Glutamatergic neuron (in vitro differentiated cells): ENCODE results near the gene SYNE2. TPM values are rescaled to one million over a fixed set of nuclear protein-coding genes. Genes with fewer than 3 reads are reported as not detected.

Source experiments
- DNase-seq: peaks from one replicate; pipeline ENCODE4 v3.0.0; 2022
- H3K27ac Mint-ChIP-seq: one replicate; pipeline ENCODE4 v1.8.0; 2020; ENCODE audit warnings: mild to moderate bottlenecking, mixed read lengths, inconsistent platforms; ENCODE audit not compliant: unreplicated experiment
- H3K27me3 Mint-ChIP-seq: one replicate; pipeline ENCODE4 v1.8.0; 2020; ENCODE audit warnings: mild to moderate bottlenecking, moderate library complexity, mixed read lengths, inconsistent platforms; ENCODE audit not compliant: unreplicated experiment
- H3K36me3 Mint-ChIP-seq: one replicate; pipeline ENCODE4 v1.8.0; 2020; ENCODE audit warnings: mild to moderate bottlenecking, mixed read lengths, inconsistent platforms; ENCODE audit not compliant: unreplicated experiment
- H3K4me1 Mint-ChIP-seq: one replicate; pipeline ENCODE4 v1.8.0; 2020; ENCODE audit warnings: mild to moderate bottlenecking, low read depth, mixed read lengths, inconsistent platforms; ENCODE audit not compliant: unreplicated experiment
- H3K4me3 Mint-ChIP-seq: one replicate; pipeline ENCODE4 v1.8.0; 2020; ENCODE audit warnings: mild to moderate bottlenecking, mixed read lengths, inconsistent platforms; ENCODE audit not compliant: unreplicated experiment
- H3K9me3 Mint-ChIP-seq: one replicate; pipeline ENCODE4 v1.8.0; 2020; ENCODE audit warnings: mild to moderate bottlenecking, moderate library complexity, mixed read lengths, inconsistent platforms; ENCODE audit not compliant: unreplicated experiment
- CTCF ChIP-seq: fragments of 200-600 bp; sonication (generic); IDR thresholded peaks from one replicate; pipeline ENCODE4 v1.5.0; 2021; ENCODE audit not compliant: partially characterized antibody, unreplicated experiment
- total RNA-seq: library from RNA; stranded (reverse); fragmentation: NEBNext Ultra II Directional; extraction: Animal tissue kit (Norgen Biotek cat#: 25700); gene quantifications from one replicate; pipeline ENCODE4 v1.2.1, GENCODE V29; 2021; ENCODE audit not compliant: unreplicated experiment

SYNE2 gene
- total RNA-seq, 1 donor from 2014 or later, result 81.7 TPM

GRCh38 chr14:64221391-64222003, 368.7 kb downstream of the SYNE2 start:
- no peak for DNase-seq
- no peak for TF ChIP-seq CTCF
- H3K27ac Mint-ChIP-seq, result no peak overlapping the region
- no peaks in the 10 kb centered on the region for H3K27me3 Mint-ChIP-seq
- no peaks in the 10 kb centered on the region for H3K36me3 Mint-ChIP-seq
- no peak overlapping the region for H3K4me3 Mint-ChIP-seq
- no peaks in the 10 kb centered on the region for H3K4me1 Mint-ChIP-seq
- H3K9me3 Mint-ChIP-seq, result peaks cover 4% of the 10 kb centered on the region

- Mint-ChIP-seq H3K36me3 (no peaks in the 10 kb centered on the region), H3K27ac (no peak overlapping the region), H3K4me3 (no peak overlapping the region), H3K27me3 (no peaks in the 10 kb centered on the region), H3K9me3 (peaks cover 1% of the 10 kb centered on the region), H3K4me1 (peaks cover 4% of the 10 kb centered on the region)
- DNase-seq, result no peak
- no peak for TF ChIP-seq CTCF
Observed at GRCh38 chr14:64225151-64225757, 372.4 kb downstream of the SYNE2 start.

- DNase-seq, result no peak
- no peak overlapping the region for H3K4me3 Mint-ChIP-seq
- no peaks in the 10 kb centered on the region for H3K9me3 Mint-ChIP-seq
- H3K27ac Mint-ChIP-seq, result no peak overlapping the region
- no peaks in the 10 kb centered on the region for H3K36me3 Mint-ChIP-seq
- no peaks in the 10 kb centered on the region for H3K27me3 Mint-ChIP-seq
- no peak for TF ChIP-seq CTCF
- peaks cover 4% of the 10 kb centered on the region for H3K4me1 Mint-ChIP-seq
Observed at GRCh38 chr14:64227856-64228255, 375.1 kb downstream of the SYNE2 start.

- Mint-ChIP-seq H3K36me3 (no peaks in the 10 kb centered on the region), H3K27ac (no peak overlapping the region), H3K4me3 (no peak overlapping the region), H3K4me1 (peaks cover 4% of the 10 kb centered on the region), H3K9me3 (no peaks in the 10 kb centered on the region), H3K27me3 (peaks cover 5% of the 10 kb centered on the region)
- TF ChIP-seq CTCF, result no peak
- no peak for DNase-seq
Observed at GRCh38 chr14:64229489-64229888, 376.7 kb downstream of the SYNE2 start.

GRCh38 chr14:64232095-64232838, 379.5 kb downstream of the SYNE2 start:
- Mint-ChIP-seq H3K9me3 (peaks cover 5% of the 10 kb centered on the region), H3K27ac (no peak overlapping the region), H3K27me3 (peaks cover 8% of the 10 kb centered on the region), H3K4me3 (no peak overlapping the region), H3K36me3 (no peaks in the 10 kb centered on the region), H3K4me1 (peaks cover 15% of the 10 kb centered on the region)
- no peak for TF ChIP-seq CTCF
- no peak for DNase-seq
